ENCODE data around the gene PLA2G6. TPM values are rescaled to one million over a fixed set of nuclear protein-coding genes. Genes with fewer than 3 reads are reported as not detected.

The PLA2G6 gene
- total and polyA plus RNA-seq, 2 of the 4 experiments (the other 2 are of a cell fraction): 6.1 to 10.3 TPM

DNA sequence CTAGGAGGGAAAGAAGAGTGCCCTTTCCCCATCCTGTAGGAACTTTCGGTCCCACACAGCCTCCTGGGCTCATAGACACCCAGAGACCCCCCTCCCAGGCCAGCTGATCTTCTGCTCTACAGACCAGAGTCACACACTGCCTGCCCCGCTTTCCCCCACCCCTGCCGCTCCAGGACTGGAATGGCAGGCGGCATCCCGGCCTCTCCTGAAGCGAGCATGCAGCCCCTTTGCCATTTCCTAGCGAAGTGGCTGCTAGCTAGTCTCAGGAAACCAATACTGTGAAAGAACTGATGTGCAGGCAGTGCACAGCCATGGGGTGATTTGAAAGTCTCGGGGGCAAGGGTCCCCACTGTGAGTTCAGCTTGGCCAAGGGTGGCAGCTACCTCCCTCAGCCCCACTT, 116.1 kb downstream of the PLA2G6 start:
- no peaks in the 10 kb centered on the region for H3K79me1 ChIP-seq (ENCODE audit: low read depth in 1 of 2, low read length in 2 of 2)

More for the DNA sequence above, 116.1 kb downstream of the PLA2G6 start:
- intact Hi-C loops (cut with micrococcal nuclease) (no loop called here), dilution Hi-C loops (cut with HindIII; ENCODE audit: low sequenced_read_pairs, unreplicated experiment) (no loop called here), in situ Hi-C loops (cut with MboI; ENCODE audit: low sequenced_read_pairs) (no loop called here)
- Histone ChIP-seq H3K27ac (ENCODE audit: insufficient read depth, low read length) (no peak overlapping the region), H2BK20ac (ENCODE audit: low read depth, low read length) (no peak overlapping the region), H4K5ac (ENCODE audit: low read depth, low read length) (no peak overlapping the region), H3K9me3 (ENCODE audit: control insufficient read depth, insufficient read depth, low read length) (no peaks in the 10 kb centered on the region), H2BK15ac (ENCODE audit: low read depth, low read length) (no peak overlapping the region), H3K9ac (ENCODE audit: low read depth, low read length) (no peak overlapping the region), H3K14ac (replicated peaks; ENCODE audit: low read depth, low read length) (no peak overlapping the region), H3K4me1 (ENCODE audit: control insufficient read depth, insufficient read depth, low read length) (no peaks in the 10 kb centered on the region), H2AK9ac (replicated peaks; ENCODE audit: low read depth, low read length, poor library complexity) (no peak overlapping the region), H4K20me1 (ENCODE audit: insufficient read depth, low read length) (no peaks in the 10 kb centered on the region), H2BK120ac (ENCODE audit: low read depth, low read length) (no peak overlapping the region), H4K91ac (ENCODE audit: insufficient read depth, low read depth, low read length) (no peak overlapping the region), H3K56ac (ENCODE audit: extremely low read depth, insufficient read depth, low read length) (no peak overlapping the region), H3K4me2 (ENCODE audit: low read depth, low read length) (no peak overlapping the region), H3K18ac (ENCODE audit: low read depth, low read length) (no peak overlapping the region), H3K27me3 (ENCODE audit: control insufficient read depth, insufficient read depth, low read length) (no peaks in the 10 kb centered on the region), H4K8ac (ENCODE audit: low read depth in 2 of 2, low read length in 2 of 2) (no peak overlapping the region), H3K23ac (ENCODE audit: low read depth, low read length) (no peak overlapping the region), H3K36me3 (ENCODE audit: control insufficient read depth, insufficient read depth, low read length) (peaks cover 16% of the 10 kb centered on the region), H2AK5ac (ENCODE audit: low read depth, low read length) (no peak overlapping the region), H2AFZ (replicated peaks; ENCODE audit: low read length, poor library complexity) (no peak overlapping the region), H3K4me3 (ENCODE audit: insufficient read depth, low read depth, low read length) (no peak overlapping the region), H3K4ac (ENCODE audit: low read depth, low read length) (no peak overlapping the region), H2BK5ac (ENCODE audit: low read depth, low read length, poor library complexity, severe bottlenecking) (no peak overlapping the region), H3K9me1 (ENCODE audit: insufficient read depth, low read length) (no peaks in the 10 kb centered on the region)
- no TSS peak for BruUV-seq (replicated peaks)
- POLR2A ChIA-PET (ENCODE audit: unreplicated experiment): interaction anchor here (0.6 kb wide), 1 partner anchor 297 kb away, joined by 4 read pairs; no protein-coding TSS in a partner anchor
- DNase-seq: no peak
- CTCF ChIA-PET: no interaction called here
- WGBS, 2 experiments (ENCODE audit: extremely low coverage in 2 of 2, insufficient read length in 1 of 2): 100% methylated on average over 1 of the region's 8 CpGs; no CpG with 5 or more reads in 1 of the 2 experiments
- TF ChIP-seq MAFK (IDR thresholded peaks at IDR 0.05; ENCODE audit: low read depth, low read length) (no peak), SMC3 (IDR thresholded peaks at IDR 0.05; ENCODE audit: low read depth, low read length) (no peak), BHLHE40 (IDR thresholded peaks at IDR 0.05; ENCODE audit: low read depth, low read length) (no peak), CTCF (conservative IDR thresholded peaks at IDR 0.05; ENCODE audit: low read depth, low read length) (no peak), MXI1 (IDR thresholded peaks at IDR 0.05; ENCODE audit: borderline replicate concordance, low read depth, low read length) (no peak), CEBPB (IDR thresholded peaks at IDR 0.05; ENCODE audit: low read depth, low read length) (no peak), RFX5 (IDR thresholded peaks at IDR 0.05; ENCODE audit: low read depth, low read length) (no peak), RCOR1 (IDR thresholded peaks at IDR 0.05; ENCODE audit: insufficient replicate concordance, low read length) (no peak), MAZ (IDR thresholded peaks at IDR 0.05; ENCODE audit: borderline replicate concordance, low read depth, low read length) (no peak), NFE2L2 (IDR thresholded peaks at IDR 0.05; ENCODE audit: low read depth, low read length) (no peak), ELK1 (IDR thresholded peaks at IDR 0.05; ENCODE audit: borderline replicate concordance, low read depth, low read length) (no peak)
- no peak for ATAC-seq (ENCODE audit: low read depth)

Measured in IMR-90 (cell line).